HG03196 (cell line): ENCODE results near the gene ARHGAP28.

Experiments
- ATAC-seq: cut with Tn5 transposase; IDR thresholded peaks from one replicate; pipeline ENCODE4 v1.9.1; 2021; ENCODE audit not compliant: unreplicated experiment

ARHGAP28 gene

GRCh38 chr18:6951336-6952090 is 222.0 kb downstream of the ARHGAP28 start:
- ATAC-seq, result no peak

DNA sequence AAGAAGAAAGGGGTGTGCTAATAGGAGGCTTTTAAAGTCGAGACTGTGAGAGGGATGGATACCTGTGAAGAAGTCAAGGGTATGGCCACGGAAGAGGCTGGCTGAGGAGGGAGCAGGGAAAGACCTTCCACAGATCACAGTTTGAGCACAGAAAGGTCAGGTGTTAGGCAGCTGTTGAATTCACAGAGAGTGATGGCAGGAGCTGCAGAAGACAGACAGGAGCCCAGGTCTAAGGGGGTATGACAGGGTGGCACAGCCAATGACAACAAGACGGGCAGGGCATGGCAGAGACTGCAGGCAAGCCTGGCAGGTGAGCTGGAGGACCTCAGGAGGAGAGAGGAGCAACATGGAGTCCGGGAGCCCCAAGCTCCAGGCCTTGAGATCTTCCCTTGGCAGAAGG is 225.0 kb downstream of the ARHGAP28 start:
- ATAC-seq, result no peak

DNA sequence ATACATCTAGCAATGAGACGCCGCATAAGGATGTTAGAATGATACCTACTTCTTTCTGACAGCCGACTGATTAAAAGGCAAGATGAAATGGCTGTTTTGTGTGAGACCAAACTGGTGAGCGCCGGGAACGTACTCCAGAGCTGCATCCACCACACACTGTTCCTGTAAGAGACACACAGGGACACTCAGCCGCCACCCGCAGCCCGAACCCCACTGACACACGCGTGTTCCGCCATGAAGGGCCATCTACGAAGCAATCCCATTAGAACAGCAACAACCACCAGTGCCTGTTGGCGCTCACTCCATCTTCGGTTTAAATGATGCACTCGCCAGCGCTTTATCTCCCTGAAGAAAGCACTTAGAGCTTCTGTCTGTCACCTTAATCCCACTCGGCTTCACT is 225.8 kb downstream of the ARHGAP28 start:
- ATAC-seq, result no peak

GRCh38 chr18:6956495-6956894 is 227.0 kb downstream of the ARHGAP28 start:
- no peak for ATAC-seq

DNA sequence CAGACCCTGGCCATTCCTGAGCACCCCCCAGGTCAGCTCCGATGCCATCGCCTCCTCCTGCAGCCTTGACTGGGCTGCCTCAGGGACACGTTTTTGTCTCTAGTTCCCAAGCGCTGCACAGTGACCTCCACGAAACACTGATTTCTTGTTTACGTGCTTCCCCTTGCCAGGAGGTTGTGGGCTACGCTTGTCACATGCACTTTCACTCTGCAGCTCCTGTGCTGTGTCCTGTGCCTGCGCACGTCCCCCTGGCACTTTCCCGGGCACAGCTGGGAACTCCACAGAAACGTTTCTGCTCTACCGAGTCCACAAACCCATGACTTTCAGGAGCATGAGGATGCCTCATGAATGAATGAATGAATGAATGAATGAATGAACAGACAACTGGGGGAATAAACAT is 227.5 kb downstream of the ARHGAP28 start:
- ATAC-seq, result no peak

- no peak for ATAC-seq
Measured at GRCh38 chr18:6959110-6959509, 229.6 kb downstream of the ARHGAP28 start.

- ATAC-seq, result no peak
Measured at GRCh38 chr18:6960124-6960523, 230.6 kb downstream of the ARHGAP28 start.

GRCh38 chr18:6960656-6961055 is 231.1 kb downstream of the ARHGAP28 start:
- ATAC-seq, result no peak

DNA sequence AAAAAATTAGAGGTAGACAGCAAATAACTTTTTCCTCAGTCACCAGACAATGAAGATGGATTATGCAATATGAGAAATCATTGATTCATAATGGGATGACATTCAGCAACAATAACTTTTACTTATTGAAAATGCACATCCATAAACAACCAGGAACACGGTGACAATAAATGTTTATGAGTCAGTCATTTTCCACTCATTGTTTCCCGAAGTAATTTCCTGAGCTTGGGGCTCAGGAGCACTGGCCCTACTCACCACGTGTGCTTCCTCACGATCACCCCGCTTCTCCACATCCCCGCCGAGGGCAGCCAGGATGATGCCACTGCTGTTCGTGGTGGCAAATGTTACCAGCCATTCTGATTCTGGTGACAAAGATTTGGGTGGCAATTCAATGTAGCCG is 231.8 kb downstream of the ARHGAP28 start:
- ATAC-seq, result no peak

GRCh38 chr18:6962571-6963451 is 233.3 kb downstream of the ARHGAP28 start:
- no peak for ATAC-seq

DNA sequence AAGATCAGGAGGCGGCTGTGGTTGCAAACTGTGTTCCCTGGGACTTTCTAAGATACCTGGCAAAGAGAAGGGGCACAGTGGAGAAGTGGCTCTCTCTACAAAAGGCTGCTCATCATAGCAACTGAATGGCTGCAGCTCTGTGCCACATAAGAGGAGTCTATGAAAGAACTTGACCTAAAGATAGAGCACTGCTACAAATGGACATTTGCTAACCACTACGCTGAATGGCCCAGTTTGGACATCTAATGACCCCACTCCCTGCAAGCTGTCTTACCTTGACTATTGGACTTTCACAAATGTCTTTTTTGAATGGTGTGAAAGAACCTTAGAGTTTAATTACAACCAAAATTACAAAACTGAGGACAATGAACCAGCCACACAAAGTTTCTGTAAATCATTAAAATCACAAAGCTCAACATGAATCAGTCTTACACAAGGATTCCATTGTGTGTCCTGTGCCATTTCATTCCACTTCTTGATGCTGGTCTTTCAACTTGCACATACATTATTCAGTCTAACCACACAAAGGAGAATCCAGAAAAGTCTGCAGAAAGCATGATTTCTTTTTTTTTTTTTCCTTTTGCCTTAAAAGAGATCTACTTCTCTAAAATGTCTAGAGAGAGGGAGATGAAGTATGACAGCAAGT is 234.1 kb downstream of the ARHGAP28 start:
- no peak for ATAC-seq
